ENCODE data around the gene CLTC.

Gene CLTC

GRCh38 chr17:59676716-59677115 lies 57.0 kb downstream of the CLTC start:
- no peak for DNase-seq (ENCODE audit: low spot score in 2 of 2)
- Histone ChIP-seq H3K27me3 (ENCODE audit: low read depth) (no peaks in the 10 kb centered on the region), H3K9me3 (no peaks in the 10 kb centered on the region), H3K4me3 (no peak overlapping the region), H3K4me1 (no peaks in the 10 kb centered on the region), H3K36me3 (replicated peaks) (peaks cover 88% of the 10 kb centered on the region)
- in situ Hi-C loops (cut with MboI; ENCODE audit: low sequenced_read_pairs): no loop called here

- H3K4me3 ChIP-seq: no peak overlapping the region
- DNase-seq (ENCODE audit: low spot score in 2 of 2): no peak
- H3K9me3 ChIP-seq: no peaks in the 10 kb centered on the region
- no peaks in the 10 kb centered on the region for H3K27me3 ChIP-seq (ENCODE audit: low read depth)
- H3K36me3 ChIP-seq (replicated peaks): peaks cover 97% of the 10 kb centered on the region
- in situ Hi-C loops (cut with MboI; ENCODE audit: low sequenced_read_pairs): no loop called here
- H3K4me1 ChIP-seq: no peaks in the 10 kb centered on the region
Observed at GRCh38 chr17:59678918-59679317, 59.2 kb downstream of the CLTC start.

GRCh38 chr17:59680314-59680713 lies 60.6 kb downstream of the CLTC start:
- H3K4me3 ChIP-seq: no peak overlapping the region
- in situ Hi-C loops (cut with MboI; ENCODE audit: low sequenced_read_pairs): no loop called here
- H3K36me3 ChIP-seq (replicated peaks): peaks cover 96% of the 10 kb centered on the region
- H3K9me3 ChIP-seq: no peaks in the 10 kb centered on the region
- no peaks in the 10 kb centered on the region for H3K4me1 ChIP-seq
- no peaks in the 10 kb centered on the region for H3K27me3 ChIP-seq (ENCODE audit: low read depth)
- no peak for DNase-seq (ENCODE audit: low spot score in 2 of 2)

GRCh38 chr17:59683283-59683682 lies 63.6 kb downstream of the CLTC start:
- H3K9me3 ChIP-seq: no peaks in the 10 kb centered on the region
- in situ Hi-C loops (cut with MboI; ENCODE audit: low sequenced_read_pairs): no loop called here
- no peak for DNase-seq (ENCODE audit: low spot score in 2 of 2)
- H3K36me3 ChIP-seq (replicated peaks): peaks cover 90% of the 10 kb centered on the region
- no peak overlapping the region for H3K4me3 ChIP-seq
- no peaks in the 10 kb centered on the region for H3K4me1 ChIP-seq
- H3K27me3 ChIP-seq (ENCODE audit: low read depth): no peaks in the 10 kb centered on the region

GRCh38 chr17:59684967-59685366 lies 65.3 kb downstream of the CLTC start:
- DNase-seq (ENCODE audit: low spot score in 2 of 2): no peak
- H3K36me3 ChIP-seq (replicated peaks): peaks cover 87% of the 10 kb centered on the region
- in situ Hi-C loops (cut with MboI; ENCODE audit: low sequenced_read_pairs): no loop called here
- no peak overlapping the region for H3K4me3 ChIP-seq
- no peaks in the 10 kb centered on the region for H3K27me3 ChIP-seq (ENCODE audit: low read depth)
- H3K4me1 ChIP-seq: no peaks in the 10 kb centered on the region
- no peaks in the 10 kb centered on the region for H3K9me3 ChIP-seq

- no peak for DNase-seq (ENCODE audit: low spot score in 2 of 2)
- H3K4me1 ChIP-seq: no peaks in the 10 kb centered on the region
- H3K9me3 ChIP-seq: no peaks in the 10 kb centered on the region
- H3K4me3 ChIP-seq: no peak overlapping the region
- H3K27me3 ChIP-seq (ENCODE audit: low read depth): no peaks in the 10 kb centered on the region
- in situ Hi-C loops (cut with MboI; ENCODE audit: low sequenced_read_pairs): no loop called here
- peaks cover 82% of the 10 kb centered on the region for H3K36me3 ChIP-seq (replicated peaks)
Observed at GRCh38 chr17:59688008-59688407, 68.3 kb downstream of the CLTC start.

- Histone ChIP-seq H3K9me3 (no peaks in the 10 kb centered on the region), H3K4me1 (no peaks in the 10 kb centered on the region), H3K27me3 (ENCODE audit: low read depth) (no peaks in the 10 kb centered on the region), H3K4me3 (no peak overlapping the region), H3K36me3 (replicated peaks) (peaks cover 80% of the 10 kb centered on the region)
- no peak for DNase-seq (ENCODE audit: low spot score in 2 of 2)
- in situ Hi-C loops (cut with MboI; ENCODE audit: low sequenced_read_pairs): no loop called here
Observed at GRCh38 chr17:59688496-59688895, 68.8 kb downstream of the CLTC start.

- H3K9me3 ChIP-seq: no peaks in the 10 kb centered on the region
- in situ Hi-C loops (cut with MboI; ENCODE audit: low sequenced_read_pairs): no loop called here
- DNase-seq (ENCODE audit: low spot score in 2 of 2): no peak
- H3K27me3 ChIP-seq (ENCODE audit: low read depth): no peaks in the 10 kb centered on the region
- H3K4me1 ChIP-seq: no peaks in the 10 kb centered on the region
- peaks cover 90% of the 10 kb centered on the region for H3K36me3 ChIP-seq (replicated peaks)
- no peak overlapping the region for H3K4me3 ChIP-seq
Observed at GRCh38 chr17:59693582-59693981, 73.9 kb downstream of the CLTC start.

GRCh38 chr17:59694344-59694743 lies 74.6 kb downstream of the CLTC start:
- H3K9me3 ChIP-seq: no peaks in the 10 kb centered on the region
- H3K4me1 ChIP-seq: no peaks in the 10 kb centered on the region
- no peak for DNase-seq (ENCODE audit: low spot score in 2 of 2)
- no peaks in the 10 kb centered on the region for H3K27me3 ChIP-seq (ENCODE audit: low read depth)
- H3K4me3 ChIP-seq: no peak overlapping the region
- peaks cover 92% of the 10 kb centered on the region for H3K36me3 ChIP-seq (replicated peaks)
- in situ Hi-C loops (cut with MboI; ENCODE audit: low sequenced_read_pairs): no loop called here

GRCh38 chr17:59695945-59696681 lies 76.4 kb downstream of the CLTC start:
- Histone ChIP-seq H3K4me3 (no peak overlapping the region), H3K4me1 (peaks cover 14% of the 10 kb centered on the region), H3K36me3 (replicated peaks) (peaks cover 93% of the 10 kb centered on the region), H3K9me3 (no peaks in the 10 kb centered on the region), H3K27me3 (ENCODE audit: low read depth) (no peaks in the 10 kb centered on the region)
- in situ Hi-C loops (cut with MboI; ENCODE audit: low sequenced_read_pairs): no loop called here
- DNase-seq (ENCODE audit: low spot score in 2 of 2): no peak

- DNase-seq (ENCODE audit: low spot score in 2 of 2): no peak
- Histone ChIP-seq H3K27me3 (ENCODE audit: low read depth) (no peaks in the 10 kb centered on the region), H3K4me3 (no peak overlapping the region), H3K36me3 (replicated peaks) (peaks cover 92% of the 10 kb centered on the region), H3K9me3 (no peaks in the 10 kb centered on the region), H3K4me1 (peaks cover 15% of the 10 kb centered on the region)
- in situ Hi-C loops (cut with MboI; ENCODE audit: low sequenced_read_pairs): no loop called here
Observed at GRCh38 chr17:59696682-59697277, 77.1 kb downstream of the CLTC start.

- peaks cover 83% of the 10 kb centered on the region for H3K36me3 ChIP-seq (replicated peaks)
Observed at GRCh38 chr17:59698143-59698542, 78.4 kb downstream of the CLTC start.

GRCh38 chr17:59699218-59699617 lies 79.5 kb downstream of the CLTC start:
- Histone ChIP-seq H3K4me3 (no peak overlapping the region), H3K27me3 (ENCODE audit: low read depth) (no peaks in the 10 kb centered on the region), H3K36me3 (replicated peaks) (peaks cover 76% of the 10 kb centered on the region), H3K4me1 (peaks cover 15% of the 10 kb centered on the region), H3K9me3 (no peaks in the 10 kb centered on the region)
- DNase-seq (ENCODE audit: low spot score in 2 of 2): no peak
- in situ Hi-C loops (cut with MboI; ENCODE audit: low sequenced_read_pairs): no loop called here

More at GRCh38 chr17:59698143-59698542, 78.4 kb downstream of the CLTC start:
- no peak overlapping the region for H3K4me3 ChIP-seq
- H3K27me3 ChIP-seq (ENCODE audit: low read depth): no peaks in the 10 kb centered on the region
- in situ Hi-C loops (cut with MboI; ENCODE audit: low sequenced_read_pairs): no loop called here
- H3K9me3 ChIP-seq: no peaks in the 10 kb centered on the region
- peaks cover 15% of the 10 kb centered on the region for H3K4me1 ChIP-seq
- no peak for DNase-seq (ENCODE audit: low spot score in 2 of 2)

- H3K36me3 ChIP-seq (replicated peaks): peaks cover 73% of the 10 kb centered on the region
- no peak for DNase-seq (ENCODE audit: low spot score in 2 of 2)
- no peaks in the 10 kb centered on the region for H3K9me3 ChIP-seq
- in situ Hi-C loops (cut with MboI; ENCODE audit: low sequenced_read_pairs): no loop called here
- peaks cover 15% of the 10 kb centered on the region for H3K4me1 ChIP-seq
- no peaks in the 10 kb centered on the region for H3K27me3 ChIP-seq (ENCODE audit: low read depth)
- H3K4me3 ChIP-seq: no peak overlapping the region
Observed at GRCh38 chr17:59699786-59700185, 80.1 kb downstream of the CLTC start.
